Breast epithelium (tissue), 4 donors: Measurements from ENCODE around the gene GATAD2A. TPM values are rescaled to one million over a fixed set of nuclear protein-coding genes. Genes with fewer than 3 reads are reported as not detected.

Source experiments
- DNase-seq, 2 donors: peaks; one replicate each; pipeline ENCODE4 v3.0.0-alpha.2; 2019; ENCODE audit warnings: low spot score in 2 of 2
- H3K27ac ChIP-seq, 2 donors: fragments of 200-600 bp; sonication (generic) in 1 of 2; one replicate each; pipeline ENCODE4 v1.5.1; 2016 to 2019; ENCODE audit warnings: mild to moderate bottlenecking in 1 of 2
- H3K27me3 ChIP-seq, 2 donors: fragments of 200-600 bp; sonication (generic) in 1 of 2; one replicate each; pipeline versions ENCODE4 v1.5.1 to v1.6.0; 2017 to 2019; ENCODE audit warnings: control low read depth in 1 of 2, mild to moderate bottlenecking in 1 of 2
- H3K36me3 ChIP-seq: fragments of 200-600 bp; one replicate; pipeline ENCODE4 v1.5.1; 2019
- H3K4me1 ChIP-seq, 2 donors: fragments of 200-600 bp; sonication (generic); one replicate each; pipeline ENCODE4 v1.5.1; 2016 to 2019; ENCODE audit warnings: control low read depth in 1 of 2
- H3K4me3 ChIP-seq, 3 donors: fragments of 200-600 bp; sonication (generic); 1 replicate in 2 of 3; 2 replicates in 1 of 3; pipeline ENCODE4 v1.5.1; 2016 to 2019; ENCODE audit warnings: mild to moderate bottlenecking in 3 of 3, moderate library complexity in 2 of 3
- H3K9me3 ChIP-seq, 2 donors: fragments of 200-600 bp; sonication (generic) in 1 of 2; one replicate each; pipeline ENCODE4 v1.5.1; 2016 to 2019; ENCODE audit warnings: control low read depth in 1 of 2
- CTCF ChIP-seq, 3 donors: fragments of 450-650 bp; IDR thresholded peaks; one replicate each; pipeline ENCODE4 v1.5.1; 2016 to 2017; ENCODE audit warnings: antibody characterized with exemption in 3 of 3, mild to moderate bottlenecking in 3 of 3, moderate library complexity in 3 of 3
- POLR2A ChIP-seq: fragments of 450-650 bp; IDR thresholded peaks from one replicate; pipeline ENCODE4 v1.6.1; 2016; ENCODE audit warnings: antibody characterized with exemption, mild to moderate bottlenecking, moderate library complexity
- POLR2AphosphoS5 ChIP-seq, 3 donors: sonication (generic); formaldehyde crosslinking; IDR thresholded peaks; one replicate each; pipeline ENCODE4 v1.6.1; 2017; ENCODE audit warnings: antibody characterized with exemption in 3 of 3
- intact Hi-C: fragments of 100-400 bp; cut with DNase I; formaldehyde crosslinking; loops from one replicate; pipeline ENCODE4 v1.15.1; 2023; ENCODE audit warnings: low total_unique reads
- total RNA-seq, 3 donors: library from RNA; depleted of rRNA; stranded (reverse); fragments of >200 nt; gene quantifications; one replicate each; pipeline ENCODE4 v1.1.0, GENCODE V29; 2016

The GATAD2A gene
- total RNA-seq, 3 donors from 2014 or later, result 29.1 to 38.7 (median 33.6) TPM

- DNase-seq, result no peak
- Histone ChIP-seq H3K9me3 (no peaks in the 10 kb centered on the region), H3K36me3 (peaks cover 10% of the 10 kb centered on the region), H3K27me3 (no peaks in the 10 kb centered on the region), H3K4me1 (no peaks in the 10 kb centered on the region), H3K4me3 (no peak overlapping the region), H3K27ac (no peak overlapping the region)
- intact Hi-C loops, result loop anchor here (10.0 kb wide), 1 partner anchor 131 kb away; no protein-coding TSS in a partner anchor
- TF ChIP-seq POLR2AphosphoS5 (IDR thresholded peaks at IDR 0.05) (no peak), POLR2A (no peak)
These were observed 90.4 kb downstream of the GATAD2A start for GRCh38 chr19:19495614-19496603.

- no peak for TF ChIP-seq CTCF (IDR thresholded peaks at IDR 0.05)
- TF ChIP-seq POLR2A, result no peak
- TF ChIP-seq POLR2AphosphoS5 (IDR thresholded peaks at IDR 0.05), result no peak
- Histone ChIP-seq H3K27me3 (no peaks in the 10 kb centered on the region), H3K27ac (no peak overlapping the region), H3K36me3 (peaks cover 23% of the 10 kb centered on the region), H3K4me3 (no peak overlapping the region), H3K4me1 (no peaks in the 10 kb centered on the region), H3K9me3 (no peaks in the 10 kb centered on the region)
- no peak for DNase-seq
- intact Hi-C loops, result loop anchor here (10.0 kb wide), 1 partner anchor 134 kb away; no protein-coding TSS in a partner anchor
These were observed 92.9 kb downstream of the GATAD2A start for GRCh38 chr19:19498255-19498991.

GRCh38 chr19:19499272-19499995 lies 94.0 kb downstream of the GATAD2A start:
- Histone ChIP-seq H3K27ac (no peak overlapping the region), H3K36me3 (peaks cover 18% of the 10 kb centered on the region), H3K9me3 (no peaks in the 10 kb centered on the region), H3K27me3 (no peaks in the 10 kb centered on the region), H3K4me3 (no peak overlapping the region), H3K4me1 (no peaks in the 10 kb centered on the region)
- DNase-seq, result no peak
- TF ChIP-seq POLR2A, result no peak
- TF ChIP-seq POLR2AphosphoS5 (IDR thresholded peaks at IDR 0.05), result no peak
- TF ChIP-seq CTCF (IDR thresholded peaks at IDR 0.05), result no peak
- intact Hi-C loops, result loop anchor here (10.0 kb wide), 1 partner anchor 135 kb away; no protein-coding TSS in a partner anchor

- intact Hi-C loops, result no loop called here
These were observed 95.6 kb downstream of the GATAD2A start for GRCh38 chr19:19500975-19501644.

More at GRCh38 chr19:19500975-19501644, 95.6 kb downstream of the GATAD2A start:
- H3K27ac ChIP-seq, result no peak overlapping the region
- no peak overlapping the region for H3K4me3 ChIP-seq
- H3K27me3 ChIP-seq, result no peaks in the 10 kb centered on the region
- no peaks in the 10 kb centered on the region for H3K9me3 ChIP-seq
- TF ChIP-seq POLR2AphosphoS5 (IDR thresholded peaks at IDR 0.05) (no peak), POLR2A (no peak), CTCF (IDR thresholded peaks at IDR 0.05) (no peak)
- DNase-seq, result no peak
- no peaks in the 10 kb centered on the region for H3K4me1 ChIP-seq
- H3K36me3 ChIP-seq, result peaks cover 17% of the 10 kb centered on the region
